ENCODE data around the gene LARP4B. TPM values are rescaled to one million over a fixed set of nuclear protein-coding genes. Genes with fewer than 3 reads are reported as not detected.

The LARP4B gene
- total and polyA plus RNA-seq, 2 donors (not counting 1 experiment from before 2014, with no cell fraction given): 35.6 to 129 TPM

GRCh38 chr10:947051-947450, 15.5 kb upstream of the LARP4B start:
- Histone ChIP-seq H3K79me2 (ENCODE audit: control insufficient read depth, insufficient read depth, low read length) (no peaks in the 10 kb centered on the region), H3K27me3 (replicated peaks in 1 of 4; ENCODE audit: control extremely low read depth in 1 of 4, control insufficient read depth in 3 of 4, insufficient read depth in 4 of 4, low read length in 3 of 4) (no peaks in the 10 kb centered on the region), H3K9me3 (ENCODE audit: control extremely low read depth in 1 of 3, control insufficient read depth in 2 of 3, insufficient read depth in 1 of 3, low read length in 2 of 3) (no peaks in the 10 kb centered on the region), H2AFZ (ENCODE audit: insufficient read depth, low read depth, low read length, poor library complexity, severe bottlenecking) (no peak overlapping the region), H3K9ac (ENCODE audit: low read length) (no peak overlapping the region), H3K36me3 (replicated peaks in 1 of 2; ENCODE audit: control extremely low read depth in 1 of 2, control insufficient read depth in 1 of 2, extremely low read depth in 1 of 2, insufficient read depth in 2 of 2, low read length in 1 of 2) (no peaks in the 10 kb centered on the region), H3K27ac (ENCODE audit: low read length in 2 of 2) (no peak overlapping the region), H3K4me3 (ENCODE audit: control extremely low read depth in 1 of 5, extremely low read depth in 1 of 5, insufficient read depth in 1 of 5, low read depth in 2 of 5, low read length in 4 of 5) (no peak overlapping the region), H3K4me1 (ENCODE audit: control insufficient read depth in 2 of 2, insufficient read depth in 2 of 2, low read length in 2 of 2) (peaks cover 11 to 18% of the 10 kb centered on the region in 2 donors), H3K4me2 (replicated peaks; ENCODE audit: low read depth, low read length, poor library complexity, severe bottlenecking) (no peak overlapping the region), H4K20me1 (ENCODE audit: control insufficient read depth, insufficient read depth, low read length, poor library complexity, severe bottlenecking) (no peaks in the 10 kb centered on the region)
- ATAC-seq (ENCODE audit: low read depth) (no peak), DNase-seq (no peak)
- H3K27me3 Mint-ChIP-seq: peaks cover 10% of the 10 kb centered on the region
- intact Hi-C loops (cut with micrococcal nuclease): no loop called here
- no peak for TF ChIP-seq EZH2 (IDR thresholded peaks at IDR 0.05; ENCODE audit: borderline replicate concordance, insufficient read depth, low read depth, low read length, poor library complexity, severe bottlenecking)
- POLR2A ChIA-PET: no interaction called here
- WGBS (ENCODE audit: insufficient coverage): 98% methylated on average over 7 of the region's 9 CpGs
- no peaks in the 10 kb centered on the region for H3K9me3 Mint-ChIP-seq (ENCODE audit: insufficient read depth)
- H3K27ac Mint-ChIP-seq: no peak overlapping the region
- CTCF ChIA-PET: no interaction called here
- peaks cover 23% of the 10 kb centered on the region for H3K4me1 Mint-ChIP-seq
- H3K4me3 Mint-ChIP-seq: no peak overlapping the region

DNA sequence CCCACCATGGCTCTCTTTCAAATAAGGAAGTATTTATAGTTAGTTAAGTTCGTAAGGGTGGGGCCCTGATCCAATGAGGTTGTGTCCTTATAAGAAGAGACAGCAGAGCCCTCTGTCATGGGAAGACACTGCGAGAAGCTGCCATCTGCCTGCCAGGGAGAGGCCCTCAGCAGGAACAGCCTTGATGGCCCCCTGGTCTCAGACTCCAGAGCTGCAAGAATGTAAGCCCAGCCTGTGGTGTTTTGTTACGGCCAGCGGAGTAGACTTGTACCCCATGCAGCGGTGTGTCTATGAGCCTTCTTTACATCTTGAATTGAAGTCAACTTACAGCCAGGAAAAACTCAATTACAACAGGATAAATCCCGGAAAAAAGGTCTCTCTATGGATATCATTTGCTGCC, 14.3 kb upstream of the LARP4B start:
- DNase-seq (no peak), ATAC-seq (ENCODE audit: low read depth) (no peak)
- H3K79me2 ChIP-seq (ENCODE audit: control insufficient read depth, insufficient read depth, low read length): no peaks in the 10 kb centered on the region
- H3K9me3 Mint-ChIP-seq (ENCODE audit: insufficient read depth): no peaks in the 10 kb centered on the region
- CTCF ChIA-PET: no interaction called here
- no peak overlapping the region for H3K4me3 Mint-ChIP-seq
- H3K27ac Mint-ChIP-seq: no peak overlapping the region
- no peak overlapping the region for H2AFZ ChIP-seq (ENCODE audit: insufficient read depth, low read depth, low read length, poor library complexity, severe bottlenecking)
- intact Hi-C loops (cut with micrococcal nuclease): no loop called here
- WGBS (ENCODE audit: insufficient coverage): 95% methylated on average over 3 of the region's 6 CpGs
- H3K9me3 ChIP-seq (ENCODE audit: control extremely low read depth in 1 of 3, control insufficient read depth in 2 of 3, insufficient read depth in 1 of 3, low read length in 2 of 3): no peaks in the 10 kb centered on the region
- POLR2A ChIA-PET: no interaction called here
- H3K27me3 Mint-ChIP-seq: peaks cover 8% of the 10 kb centered on the region
- no peak overlapping the region for H3K4me3 ChIP-seq (ENCODE audit: control extremely low read depth in 1 of 5, extremely low read depth in 1 of 5, insufficient read depth in 1 of 5, low read depth in 2 of 5, low read length in 4 of 5)
- H3K4me1 ChIP-seq (ENCODE audit: control insufficient read depth in 2 of 2, insufficient read depth in 2 of 2, low read length in 2 of 2): peaks cover 11 to 18% of the 10 kb centered on the region in 2 donors
- no peaks in the 10 kb centered on the region for H3K36me3 ChIP-seq (replicated peaks in 1 of 2; ENCODE audit: control extremely low read depth in 1 of 2, control insufficient read depth in 1 of 2, extremely low read depth in 1 of 2, insufficient read depth in 2 of 2, low read length in 1 of 2)
- no peak overlapping the region for H3K9ac ChIP-seq (ENCODE audit: low read length)
- no peak for TF ChIP-seq EZH2 (IDR thresholded peaks at IDR 0.05; ENCODE audit: borderline replicate concordance, insufficient read depth, low read depth, low read length, poor library complexity, severe bottlenecking)
- TF ChIP-seq, protein P1, sequence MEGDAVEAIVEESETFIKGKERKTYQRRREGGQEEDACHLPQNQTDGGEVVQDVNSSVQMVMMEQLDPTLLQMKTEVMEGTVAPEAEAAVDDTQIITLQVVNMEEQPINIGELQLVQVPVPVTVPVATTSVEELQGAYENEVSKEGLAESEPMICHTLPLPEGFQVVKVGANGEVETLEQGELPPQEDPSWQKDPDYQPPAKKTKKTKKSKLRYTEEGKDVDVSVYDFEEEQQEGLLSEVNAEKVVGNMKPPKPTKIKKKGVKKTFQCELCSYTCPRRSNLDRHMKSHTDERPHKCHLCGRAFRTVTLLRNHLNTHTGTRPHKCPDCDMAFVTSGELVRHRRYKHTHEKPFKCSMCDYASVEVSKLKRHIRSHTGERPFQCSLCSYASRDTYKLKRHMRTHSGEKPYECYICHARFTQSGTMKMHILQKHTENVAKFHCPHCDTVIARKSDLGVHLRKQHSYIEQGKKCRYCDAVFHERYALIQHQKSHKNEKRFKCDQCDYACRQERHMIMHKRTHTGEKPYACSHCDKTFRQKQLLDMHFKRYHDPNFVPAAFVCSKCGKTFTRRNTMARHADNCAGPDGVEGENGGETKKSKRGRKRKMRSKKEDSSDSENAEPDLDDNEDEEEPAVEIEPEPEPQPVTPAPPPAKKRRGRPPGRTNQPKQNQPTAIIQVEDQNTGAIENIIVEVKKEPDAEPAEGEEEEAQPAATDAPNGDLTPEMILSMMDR (IDR thresholded peaks at IDR 0.05): no peak
- H3K27ac ChIP-seq (ENCODE audit: low read length in 2 of 2): no peak overlapping the region
- no peaks in the 10 kb centered on the region for H3K27me3 ChIP-seq (replicated peaks in 1 of 4; ENCODE audit: control extremely low read depth in 1 of 4, control insufficient read depth in 3 of 4, insufficient read depth in 4 of 4, low read length in 3 of 4)
- no peaks in the 10 kb centered on the region for H4K20me1 ChIP-seq (ENCODE audit: control insufficient read depth, insufficient read depth, low read length, poor library complexity, severe bottlenecking)
- H3K4me1 Mint-ChIP-seq: peaks cover 23% of the 10 kb centered on the region
- H3K4me2 ChIP-seq (replicated peaks; ENCODE audit: low read depth, low read length, poor library complexity, severe bottlenecking): no peak overlapping the region

Measured in B cell (primary cell).